Mammary epithelial cell (primary cell): ENCODE data around the gene HUS1B.

Experiments
- EZH2 ChIP-seq: IDR thresholded peaks from 2 replicates; pipeline ENCODE4 v1.6.1; 2012; ENCODE audit warnings: low read length, inconsistent platforms, borderline replicate concordance
- TF ChIP-seq, protein P1 (sequence below), 2 donors: IDR thresholded peaks in 1 of 2; conservative IDR thresholded peaks in 1 of 2; 2 replicates each; pipeline ENCODE4 v1.5.1; 2011 to 2012; ENCODE audit warnings: inconsistent platforms in 2 of 2, low read length in 2 of 2, mild to moderate bottlenecking in 2 of 2, control low read depth in 1 of 2, low read depth in 1 of 2; ENCODE audit not compliant: insufficient read depth in 1 of 2; ENCODE audit errors: extremely low read depth in 1 of 2

DNA sequence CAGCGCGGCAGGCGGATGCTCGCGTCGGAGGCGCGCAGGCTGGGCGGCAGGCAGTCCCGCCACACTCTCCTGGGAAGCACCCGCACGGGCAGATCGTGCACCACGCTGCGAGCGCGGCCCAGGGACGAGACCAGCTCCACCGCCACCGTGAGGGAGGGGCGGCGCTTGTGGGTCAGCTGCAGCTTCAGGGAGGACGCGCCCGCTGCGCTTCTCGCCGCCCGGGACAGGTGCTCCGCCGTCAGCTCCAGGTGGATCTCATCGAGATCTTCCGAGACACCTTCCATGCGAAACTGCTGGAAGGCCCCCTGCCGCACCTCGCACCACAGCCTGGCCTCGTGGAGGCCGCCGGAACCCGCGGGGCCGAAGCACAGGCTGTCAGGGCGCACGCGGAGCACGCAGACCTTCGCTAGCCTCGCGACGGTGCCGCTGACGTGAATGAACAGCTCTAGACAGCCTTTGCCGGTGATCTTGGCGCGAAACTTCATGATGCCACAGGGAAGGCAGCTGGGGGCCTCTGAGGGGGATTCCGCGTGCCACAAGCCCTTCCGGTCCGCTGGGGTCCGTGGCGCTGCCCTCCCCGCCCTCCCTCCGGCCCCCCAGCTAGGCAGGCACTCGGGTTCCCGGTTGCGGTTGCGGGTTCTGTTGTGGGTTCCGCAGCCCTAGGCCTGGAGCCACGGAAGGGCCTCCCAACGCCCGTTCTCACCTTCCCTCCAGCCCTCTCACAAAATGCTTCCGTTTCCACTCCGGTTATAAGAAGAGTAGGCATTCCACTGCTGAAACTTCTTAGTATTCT, at the start of gene HUS1B:
- TF ChIP-seq, protein P1, sequence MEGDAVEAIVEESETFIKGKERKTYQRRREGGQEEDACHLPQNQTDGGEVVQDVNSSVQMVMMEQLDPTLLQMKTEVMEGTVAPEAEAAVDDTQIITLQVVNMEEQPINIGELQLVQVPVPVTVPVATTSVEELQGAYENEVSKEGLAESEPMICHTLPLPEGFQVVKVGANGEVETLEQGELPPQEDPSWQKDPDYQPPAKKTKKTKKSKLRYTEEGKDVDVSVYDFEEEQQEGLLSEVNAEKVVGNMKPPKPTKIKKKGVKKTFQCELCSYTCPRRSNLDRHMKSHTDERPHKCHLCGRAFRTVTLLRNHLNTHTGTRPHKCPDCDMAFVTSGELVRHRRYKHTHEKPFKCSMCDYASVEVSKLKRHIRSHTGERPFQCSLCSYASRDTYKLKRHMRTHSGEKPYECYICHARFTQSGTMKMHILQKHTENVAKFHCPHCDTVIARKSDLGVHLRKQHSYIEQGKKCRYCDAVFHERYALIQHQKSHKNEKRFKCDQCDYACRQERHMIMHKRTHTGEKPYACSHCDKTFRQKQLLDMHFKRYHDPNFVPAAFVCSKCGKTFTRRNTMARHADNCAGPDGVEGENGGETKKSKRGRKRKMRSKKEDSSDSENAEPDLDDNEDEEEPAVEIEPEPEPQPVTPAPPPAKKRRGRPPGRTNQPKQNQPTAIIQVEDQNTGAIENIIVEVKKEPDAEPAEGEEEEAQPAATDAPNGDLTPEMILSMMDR (conservative IDR thresholded peaks at IDR 0.05 in 1 of 2, IDR thresholded peaks at IDR 0.05 in 1 of 2; ENCODE audit: extremely low read depth in 1 of 2, insufficient read depth in 1 of 2, low read depth in 1 of 2, low read length in 2 of 2), result no peak
- no peak for TF ChIP-seq EZH2
